AG04450 (cell line): ENCODE results near the gene IFITM1. TPM values are rescaled to one million over a fixed set of nuclear protein-coding genes. Genes with fewer than 3 reads are reported as not detected.

Experiments
- CTCF ChIA-PET: fragments of 300-600, 350-600 bp; formaldehyde crosslinking; extraction: SDS; loops from one replicate; lab custom pipeline; 2022; ENCODE audit warnings: antibody characterized with exemption, inconsistent platforms; lab: Charles Lee
- POLR2A ChIA-PET: fragments of 350-600 bp; formaldehyde crosslinking; extraction: SDS; loops from one replicate; lab custom pipeline; 2021; ENCODE audit warnings: antibody characterized with exemption, inconsistent platforms; lab: Yijun Ruan, JAX
- DNase-seq: peaks from one replicate; pipeline ENCODE4 v3.0.0-alpha.2; 2011; ENCODE audit warnings: low read depth, low spot score
- H3K27ac ChIP-seq: one replicate; pipeline ENCODE4 v1.5.1; 2012; ENCODE audit warnings: low read depth, low read length, control low read depth
- H3K27me3 ChIP-seq: one replicate; pipeline ENCODE4 v1.6.0; 2012; ENCODE audit warnings: low read length; ENCODE audit not compliant: control insufficient read depth, insufficient read depth
- H3K4me3 ChIP-seq: 2 replicates; pipeline ENCODE4 v1.5.1; 2011; ENCODE audit warnings: mild to moderate bottlenecking, low read depth, low read length, control low read depth
- H3K9me3 ChIP-seq: 2 replicates; pipeline ENCODE4 v1.5.1; 2012; ENCODE audit warnings: low read length; ENCODE audit not compliant: control insufficient read depth, insufficient read depth
- CTCF ChIP-seq: IDR thresholded peaks from 2 replicates; pipeline ENCODE4 v1.5.1; 2011; ENCODE audit warnings: low read depth, low read length, control low read depth, inconsistent platforms
- polyA plus RNA-seq: library from polyadenylated mRNA; depleted of rRNA; stranded (reverse); fragments of >200 nt; gene quantifications from 2 replicates; pipeline ENCODE4 v1.2.3, GENCODE V29; 2011

The IFITM1 gene
- polyA plus RNA-seq, 1 experiment, result 62.1 TPM

DNA sequence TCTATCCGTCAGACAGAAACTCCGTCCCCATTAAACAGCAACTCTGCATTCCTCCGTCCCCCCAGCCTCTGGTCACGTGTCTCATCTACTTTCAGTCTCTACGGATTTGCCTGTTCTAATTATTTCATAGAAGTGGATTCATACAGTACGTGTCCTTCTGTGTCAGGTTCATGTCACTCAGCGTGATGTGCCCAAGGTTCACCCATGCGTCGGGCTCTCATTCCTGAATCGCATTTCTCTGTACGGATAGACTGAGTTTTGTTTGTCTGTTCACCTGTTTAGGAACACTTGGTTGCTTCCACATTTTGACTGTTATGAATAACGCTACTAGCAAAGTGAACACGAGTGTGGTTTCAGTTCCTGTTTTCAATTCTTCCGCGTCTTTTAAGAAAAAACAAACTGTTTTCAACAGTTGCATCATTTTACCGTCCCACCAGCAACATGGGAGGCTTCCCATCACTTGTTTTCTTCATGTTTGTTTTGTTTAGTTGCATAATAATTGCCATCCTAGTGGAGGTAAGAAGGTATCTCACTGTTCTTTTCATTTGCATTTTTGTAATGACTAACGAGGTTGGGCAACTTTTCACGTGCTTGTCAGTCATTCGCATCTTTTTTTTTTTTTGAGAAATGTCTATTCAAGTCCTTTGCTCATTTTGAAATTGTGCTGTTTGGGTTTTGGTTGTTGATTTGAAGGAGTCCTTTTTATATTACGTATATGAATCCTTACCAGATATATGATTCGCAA lies 44.5 kb upstream of the IFITM1 start:
- H3K27ac ChIP-seq, result no peak overlapping the region
- TF ChIP-seq CTCF, result no peak
- ChIA-PET CTCF (no interaction called here), POLR2A (interaction anchor here (1.1 kb wide), 1 partner anchor 62 kb away, joined by 3 read pairs; the partner anchor contains the start of genes BET1L and RIC8A)
- no peak overlapping the region for H3K4me3 ChIP-seq
- no peak for DNase-seq
- peaks cover 26% of the 10 kb centered on the region for H3K27me3 ChIP-seq
- H3K9me3 ChIP-seq, result peaks cover 15% of the 10 kb centered on the region; the same call in 1 of the 2 replicates

- ChIA-PET POLR2A (no interaction called here), CTCF (no interaction called here)
- Histone ChIP-seq H3K27me3 (peaks cover 29% of the 10 kb centered on the region), H3K27ac (no peak overlapping the region), H3K9me3 (peaks cover 15% of the 10 kb centered on the region; the same call in 1 of the 2 replicates), H3K4me3 (no peak overlapping the region)
- no peak for TF ChIP-seq CTCF
- no peak for DNase-seq
These were observed 43.2 kb upstream of the IFITM1 start for GRCh38 chr11:270451-271318.

DNA sequence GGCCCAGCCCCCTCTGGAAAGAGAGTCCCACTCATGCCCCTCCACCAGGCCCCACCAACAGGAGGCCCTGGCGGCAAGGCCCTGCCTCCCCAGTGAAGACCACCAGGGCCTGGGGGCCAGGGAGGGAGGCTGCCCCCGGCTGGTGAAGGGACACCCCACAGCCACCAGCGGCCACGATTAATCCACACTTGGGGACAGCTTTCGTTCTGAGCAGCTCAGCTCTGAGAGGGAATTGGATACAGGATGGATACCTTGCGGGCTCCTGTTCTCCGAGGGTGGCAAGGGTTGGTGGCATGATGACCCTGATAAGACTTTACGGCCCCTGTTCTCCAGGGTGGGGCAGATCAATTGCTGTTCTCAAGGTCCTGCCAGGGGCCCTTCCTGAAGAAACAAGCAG lies 42.5 kb upstream of the IFITM1 start:
- TF ChIP-seq CTCF, result no peak
- H3K27ac ChIP-seq, result no peak overlapping the region
- no peak for DNase-seq
- peaks cover 29% of the 10 kb centered on the region for H3K27me3 ChIP-seq
- ChIA-PET POLR2A (interaction anchor here (0.6 kb wide), 1 partner anchor 12 kb away, joined by 3 read pairs; no protein-coding TSS in a partner anchor), CTCF (interaction anchor here (0.6 kb wide), 1 partner anchor 33 kb away, joined by 3 read pairs; no protein-coding TSS in a partner anchor)
- peaks cover 10% of the 10 kb centered on the region; the same call in 1 of the 2 replicates for H3K9me3 ChIP-seq
- no peak overlapping the region for H3K4me3 ChIP-seq

GRCh38 chr11:272195-272930 lies 41.5 kb upstream of the IFITM1 start:
- TF ChIP-seq CTCF, result no peak
- no peak for DNase-seq
- CTCF ChIA-PET, result interaction anchor here (0.6 kb wide), 1 partner anchor 32 kb away, joined by 3 read pairs; no protein-coding TSS in a partner anchor
- Histone ChIP-seq H3K4me3 (no peak overlapping the region), H3K9me3 (peaks cover 10% of the 10 kb centered on the region; the same call in 1 of the 2 replicates), H3K27ac (no peak overlapping the region), H3K27me3 (peaks cover 35% of the 10 kb centered on the region)
- POLR2A ChIA-PET, result interaction anchor here (0.6 kb wide), 1 partner anchor 11 kb away, joined by 3 read pairs; no protein-coding TSS in a partner anchor
